ENCODE results near the gene PGAP6. TPM values are rescaled to one million over a fixed set of nuclear protein-coding genes. Genes with fewer than 3 reads are reported as not detected.

Gene PGAP6
- total and polyA plus RNA-seq, 2 of the 13 experiments (the other 11 are each of a cell fraction or from before 2014, with no cell fraction given): 52.7 to 136 TPM

- Histone ChIP-seq H3K9me3 (ENCODE audit: low read length) (no peaks in the 10 kb centered on the region), H3K4me2 (ENCODE audit: low read depth, low read length) (peak overlapping the region; percentile 71), H3K36me3 (replicated peaks in 1 of 2; ENCODE audit: control insufficient read depth in 1 of 2, insufficient read depth in 2 of 2, low read length in 2 of 2) (peaks cover 5 to 21% of the 10 kb centered on the region in 2 experiments; a peak in 4 of 5 replicates), H3K27me3 (ENCODE audit: control insufficient read depth in 1 of 2, insufficient read depth in 2 of 2, low read length in 2 of 2) (peaks cover 1 to 13% of the 10 kb centered on the region in 2 experiments; a peak in 4 of 5 replicates), H3K9ac (ENCODE audit: insufficient read depth, low read depth, low read length) (0 out of 2 replicates have a peak overlapping the region, but pooled peaks have one; percentile 11), H3K4me1 (ENCODE audit: insufficient read depth, low read length) (peaks cover 74% of the 10 kb centered on the region), H3K4me3 (replicated peaks in 1 of 3; ENCODE audit: insufficient read depth in 1 of 3, low read depth in 2 of 3, low read length in 3 of 3) (peak overlapping the region in 1 of 3 experiments; percentile 46; a peak in 2 of 6 replicates), H4K20me1 (ENCODE audit: insufficient read depth, low read length) (no peaks in the 10 kb centered on the region), H2AFZ (ENCODE audit: low read length) (no peak overlapping the region), H3K27ac (ENCODE audit: extremely low read length, insufficient read depth, low read length) (no peak overlapping the region), H3K79me2 (ENCODE audit: insufficient read depth, low read length) (peaks cover 3% of the 10 kb centered on the region)
- in situ Hi-C loops (cut with HindIII; ENCODE audit: extremely low pct_ligation_motif_present, low pct_unique_long_range_greater_than_20kb) (loop anchor here (5.0 kb wide), 1 partner anchor 93 kb away; no protein-coding TSS in a partner anchor), intact Hi-C loops (cut with micrococcal nuclease; ENCODE audit: unreplicated experiment) (loop anchor here (5.0 kb wide), 2 partner anchors 138 to 248 kb away; partner anchors contain the start of gene LUC7L)
- ATAC-seq (0 out of 3 replicates have a peak, but pooled peaks have one; percentile 1), DNase-seq (ENCODE audit: low spot score) (no peak), FAIRE-seq (no peak)
- BruUV-seq (replicated peaks): no TSS peak
- 65% methylated on average over 15 of the region's 19 CpGs for WGBS (ENCODE audit: low lambda C conversion rate)
- ChIA-PET CTCF (ENCODE audit: low intra/inter-chr PET ratio, low total read pairs) (interaction anchor here (0.9 kb wide), 1 partner anchor 257 kb away, joined by 3 read pairs; no protein-coding TSS in a partner anchor), POLR2A (interaction anchor here (0.9 to 1.5 kb wide), 3 partner anchors 12 to 37 kb away, joined by 3 to 6 read pairs (median 4); partner anchors contain the start of genes AXIN1 and DECR2)
- 0 out of 2 replicates have a peak, but pooled peaks have one; percentile 23 for TF ChIP-seq SRY (CRISPR knock-in tag; IDR thresholded peaks at IDR 0.05)
- TF ChIP-seq ZNF512 (CRISPR knock-in tag; IDR thresholded peaks at IDR 0.05): no peak
- TF ChIP-seq TFAP4 (IDR thresholded peaks at IDR 0.05; ENCODE audit: borderline replicate concordance, low read depth): peak; percentile 41; the same call in 1 of the 2 replicates
- no peak for TF ChIP-seq PBX2 (CRISPR knock-in tag; IDR thresholded peaks at IDR 0.05)
- 0 out of 2 replicates have a peak, but pooled peaks have one; percentile 28 for TF ChIP-seq ZNF605 (CRISPR knock-in tag; IDR thresholded peaks at IDR 0.05)
- TF ChIP-seq ZNF530 (CRISPR knock-in tag; IDR thresholded peaks at IDR 0.05; ENCODE audit: low read depth): no peak
- TF ChIP-seq ZNF496 (CRISPR knock-in tag; IDR thresholded peaks at IDR 0.05; ENCODE audit: insufficient replicate concordance): no peak
- TF ChIP-seq SAP130 (CRISPR knock-in tag; IDR thresholded peaks at IDR 0.05; ENCODE audit: low read depth): peak; percentile 20; the same call in 1 of the 2 replicates
- TF ChIP-seq ZNF891 (CRISPR knock-in tag; IDR thresholded peaks at IDR 0.05): 0 out of 2 replicates have a peak, but pooled peaks have one; percentile 55
- peak; percentile 65; the same call in 1 of the 2 replicates for TF ChIP-seq HNRNPL (IDR thresholded peaks at IDR 0.05; ENCODE audit: low read depth, low read length)
- TF ChIP-seq EEA1 (CRISPR knock-in tag; IDR thresholded peaks at IDR 0.05; ENCODE audit: borderline replicate concordance): peak; percentile 31; the same call in 1 of the 2 replicates
- peak; percentile 53; the same call in 1 of the 2 replicates for TF ChIP-seq ZBTB7A (CRISPR knock-in tag; IDR thresholded peaks at IDR 0.05)
- TF ChIP-seq THAP7 (CRISPR knock-in tag; IDR thresholded peaks at IDR 0.05): no peak
- TF ChIP-seq FOXA1 (IDR thresholded peaks at IDR 0.05): no peak
- peak; percentile 58; the same call in 1 of the 2 replicates for TF ChIP-seq FOXA1 (CRISPR knock-in tag; IDR thresholded peaks at IDR 0.05)
- 0 out of 2 replicates have a peak, but pooled peaks have one; percentile 41 for TF ChIP-seq ZNF572 (CRISPR knock-in tag; IDR thresholded peaks at IDR 0.05)
- TF ChIP-seq FOSL2 (CRISPR knock-in tag; IDR thresholded peaks at IDR 0.05): no peak
- TF ChIP-seq KDM2A (CRISPR knock-in tag; IDR thresholded peaks at IDR 0.05; ENCODE audit: borderline replicate concordance, low read depth): peak; percentile 35; the same call in 1 of the 2 replicates
- TF ChIP-seq XRCC5 (optimal IDR thresholded peaks at IDR 0.05; ENCODE audit: low read length): peak; percentile 26
These were observed 16.9 kb downstream of the PGAP6 start for GRCh38 chr16:364595-365491.
